Upper lobe of left lung (tissue), 6 donors: Measurements from ENCODE around the gene CDC25B. TPM values are rescaled to one million over a fixed set of nuclear protein-coding genes. Genes with fewer than 3 reads are reported as not detected.

Source experiments
- ATAC-seq, 2 donors: fragments of 200-7000 bp; cut with Tn5 transposase; one replicate each; pipeline ENCODE4 v1.9.1; 2022; ENCODE audit warnings: mild to moderate bottlenecking in 2 of 2, moderate library complexity in 2 of 2; ENCODE audit not compliant: low FRiP score in 2 of 2
- DNase-seq, 2 donors: peaks; one replicate each; pipeline ENCODE4 v3.0.0-alpha.2; 2019 to 2020
- H3K27ac ChIP-seq, 4 donors: fragments of 200-600 bp; sonication (generic); one replicate each; pipeline ENCODE4 v1.5.1; 2016 to 2019
- H3K27me3 ChIP-seq, 4 donors: fragments of 200-600 bp; sonication (generic); one replicate each; pipeline ENCODE4 v1.5.1; 2017 to 2019
- H3K36me3 ChIP-seq, 4 donors: fragments of 200-600 bp; sonication (generic); one replicate each; pipeline ENCODE4 v1.5.1; 2016 to 2019
- H3K4me1 ChIP-seq, 4 donors: fragments of 200-600 bp; sonication (generic); one replicate each; pipeline ENCODE4 v1.5.1; 2018 to 2019
- H3K4me3 ChIP-seq, 4 donors: fragments of 200-600 bp; sonication (generic); one replicate each; pipeline ENCODE4 v1.5.1; 2017 to 2019; ENCODE audit warnings: mild to moderate bottlenecking in 2 of 4, moderate library complexity in 1 of 4
- H3K9me3 ChIP-seq, 4 donors: fragments of 200-600 bp; sonication (generic); one replicate each; pipeline ENCODE4 v1.5.1; 2018 to 2019
- EP300 ChIP-seq, 4 donors: sonication (generic); formaldehyde crosslinking; IDR thresholded peaks; one replicate each; pipeline ENCODE4 v1.5.1; 2017; ENCODE audit warnings: antibody characterized with exemption in 4 of 4, control low read depth in 2 of 4
- POLR2A ChIP-seq, 4 donors: fragments of 450-650 bp; IDR thresholded peaks; one replicate each; pipeline ENCODE4 v1.5.1; 2016 to 2017; ENCODE audit warnings: antibody characterized with exemption in 4 of 4, mild to moderate bottlenecking in 2 of 4
- POLR2AphosphoS5 ChIP-seq, 2 donors: sonication (generic); formaldehyde crosslinking; IDR thresholded peaks; one replicate each; pipeline ENCODE4 v1.5.1; 2017; ENCODE audit warnings: antibody characterized with exemption in 2 of 2
- WGBS, 2 donors: methylation state at CpG; one replicate each; pipeline ENCODE4 v1.1.5; 2017 to 2018; 5-methylcytosine and 5-hydroxymethylcytosine counted together
- total RNA-seq, 6 donors: library from RNA; depleted of rRNA in 4 of 6; stranded (reverse); fragments of >200 nt in 4 of 6; gene quantifications; one replicate each; pipeline versions ENCODE4 v1.1.0 to v1.2.1, GENCODE V29; 2016 to 2021
- TF ChIP-seq, protein P1 (sequence below), 6 experiments: fragments of 450-650 bp in 4 of 6; fragments of 200-600 bp in 2 of 6; sonication (generic) in 2 of 6; IDR thresholded peaks; one replicate each; pipeline ENCODE4 v1.5.1; 2016 to 2019; ENCODE audit warnings: antibody characterized with exemption in 6 of 6
- donor health status: DM: no; HTN: no; CAD: no; lungs with moderate emphysema.
- donor health status: DM: no; HTN: yes; CAD: no; lungs with severe emphysema.

The CDC25B gene
- total RNA-seq, 6 donors from 2014 or later: 45.5 to 151 (median 99.1) TPM

DNA sequence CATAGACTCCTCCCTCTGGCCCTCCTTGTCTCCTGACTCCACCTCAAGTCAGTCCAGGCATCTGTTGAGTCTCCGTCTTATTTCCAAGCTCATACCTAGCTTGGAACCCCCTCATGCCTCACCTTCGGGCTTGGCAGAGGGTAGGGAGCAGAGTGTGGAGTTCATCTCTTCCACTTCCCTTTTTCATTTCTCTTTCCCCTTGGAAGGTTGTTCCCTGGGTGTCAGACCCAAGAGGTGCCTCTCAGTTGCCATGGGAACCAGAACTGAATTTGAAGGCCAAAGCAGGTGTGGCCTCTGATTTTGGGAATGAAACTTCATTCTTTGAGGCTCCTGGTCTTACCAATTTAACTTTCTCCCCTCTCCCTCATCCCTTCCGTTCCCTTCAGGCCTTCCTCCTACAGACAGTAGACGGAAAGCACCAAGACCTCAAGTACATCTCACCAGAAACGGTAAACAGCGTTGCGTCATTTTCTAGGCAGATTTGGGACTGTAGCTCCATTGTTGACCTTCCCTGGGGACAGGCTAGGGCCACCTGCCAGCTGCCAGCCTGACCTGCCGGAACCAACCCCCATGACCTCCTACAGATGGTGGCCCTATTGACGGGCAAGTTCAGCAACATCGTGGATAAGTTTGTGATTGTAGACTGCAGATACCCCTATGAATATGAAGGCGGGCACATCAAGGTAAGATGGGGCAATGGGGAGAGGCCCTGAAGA, 6.6 kb downstream of the CDC25B start:
- ATAC-seq: no peak
- no peak overlapping the region for H3K4me3 ChIP-seq
- TF ChIP-seq POLR2A (IDR thresholded peaks at IDR 0.05) (peak in 1 of 4 donors; percentile 17), EP300 (IDR thresholded peaks at IDR 0.05) (peak in 1 of 4 donors; percentile 74), POLR2AphosphoS5 (IDR thresholded peaks at IDR 0.05) (peak in 1 of 2 donors; percentile 66)
- TF ChIP-seq, protein P1, sequence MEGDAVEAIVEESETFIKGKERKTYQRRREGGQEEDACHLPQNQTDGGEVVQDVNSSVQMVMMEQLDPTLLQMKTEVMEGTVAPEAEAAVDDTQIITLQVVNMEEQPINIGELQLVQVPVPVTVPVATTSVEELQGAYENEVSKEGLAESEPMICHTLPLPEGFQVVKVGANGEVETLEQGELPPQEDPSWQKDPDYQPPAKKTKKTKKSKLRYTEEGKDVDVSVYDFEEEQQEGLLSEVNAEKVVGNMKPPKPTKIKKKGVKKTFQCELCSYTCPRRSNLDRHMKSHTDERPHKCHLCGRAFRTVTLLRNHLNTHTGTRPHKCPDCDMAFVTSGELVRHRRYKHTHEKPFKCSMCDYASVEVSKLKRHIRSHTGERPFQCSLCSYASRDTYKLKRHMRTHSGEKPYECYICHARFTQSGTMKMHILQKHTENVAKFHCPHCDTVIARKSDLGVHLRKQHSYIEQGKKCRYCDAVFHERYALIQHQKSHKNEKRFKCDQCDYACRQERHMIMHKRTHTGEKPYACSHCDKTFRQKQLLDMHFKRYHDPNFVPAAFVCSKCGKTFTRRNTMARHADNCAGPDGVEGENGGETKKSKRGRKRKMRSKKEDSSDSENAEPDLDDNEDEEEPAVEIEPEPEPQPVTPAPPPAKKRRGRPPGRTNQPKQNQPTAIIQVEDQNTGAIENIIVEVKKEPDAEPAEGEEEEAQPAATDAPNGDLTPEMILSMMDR (IDR thresholded peaks at IDR 0.05): no peak
- H3K27me3 ChIP-seq: no peaks in the 10 kb centered on the region
- peak; percentile 24 to 84 for DNase-seq
- peaks cover 4 to 75% (median 68%) of the 10 kb centered on the region in 4 donors for H3K36me3 ChIP-seq
- H3K4me1 ChIP-seq: peaks cover 81 to 100% (median 97%) of the 10 kb centered on the region in 4 donors
- peak overlapping the region; percentile 91 to 98 (median 96) for H3K27ac ChIP-seq
- no peaks in the 10 kb centered on the region for H3K9me3 ChIP-seq
- 62 to 70% methylated on average over 9 to 11 of the region's 11 CpGs for WGBS, 2 donors

DNA sequence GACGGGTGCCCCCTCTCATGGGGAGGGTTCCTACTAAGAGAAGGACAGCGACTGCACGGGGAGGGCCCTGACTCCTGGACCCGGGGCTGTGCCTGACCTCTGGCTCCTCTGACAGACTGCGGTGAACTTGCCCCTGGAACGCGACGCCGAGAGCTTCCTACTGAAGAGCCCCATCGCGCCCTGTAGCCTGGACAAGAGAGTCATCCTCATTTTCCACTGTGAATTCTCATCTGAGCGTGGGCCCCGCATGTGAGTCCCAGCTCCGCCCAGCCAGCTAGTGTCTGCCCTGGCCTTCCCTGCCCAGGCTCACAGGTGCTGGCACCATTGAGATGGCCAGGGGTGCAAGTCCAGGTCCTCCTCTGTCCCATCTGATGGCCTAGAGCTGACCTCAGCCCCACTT, 7.2 kb downstream of the CDC25B start:
- no peak overlapping the region for H3K4me3 ChIP-seq
- H3K27ac ChIP-seq: peak overlapping the region; percentile 91 to 98 (median 96)
- DNase-seq (peak in 1 of 2 donors; percentile 55), ATAC-seq (no peak)
- no peaks in the 10 kb centered on the region for H3K9me3 ChIP-seq
- TF ChIP-seq POLR2AphosphoS5 (IDR thresholded peaks at IDR 0.05) (no peak), POLR2A (IDR thresholded peaks at IDR 0.05) (no peak), EP300 (IDR thresholded peaks at IDR 0.05) (no peak)
- TF ChIP-seq, protein P1 (IDR thresholded peaks at IDR 0.05): no peak
- H3K27me3 ChIP-seq: no peaks in the 10 kb centered on the region
- H3K36me3 ChIP-seq: peaks cover 4 to 74% (median 68%) of the 10 kb centered on the region in 4 donors
- WGBS, 2 donors: 94 to 96% methylated on average over 10 to 14 of the region's 14 CpGs
- H3K4me1 ChIP-seq: peaks cover 84 to 100% (median 96%) of the 10 kb centered on the region in 4 donors

DNA sequence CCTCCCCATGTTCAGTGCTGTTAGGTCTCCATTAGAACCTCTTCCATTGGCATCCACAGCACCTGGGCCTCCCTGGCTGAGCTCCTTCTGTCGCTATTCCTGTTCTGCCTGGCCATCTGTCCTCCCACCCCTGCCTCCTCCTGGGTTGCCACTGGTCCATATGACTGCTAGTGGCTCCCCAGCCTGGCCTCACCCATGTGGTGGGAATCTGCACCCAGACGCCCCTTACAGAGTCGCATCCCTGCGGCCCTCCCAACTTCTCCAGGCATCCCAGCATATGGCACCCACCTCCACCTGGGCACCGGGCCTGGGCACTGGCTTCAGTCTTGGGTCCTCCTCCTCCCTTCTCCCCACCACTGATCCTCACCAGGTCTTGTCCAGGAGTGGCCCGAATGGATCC, 7.7 kb downstream of the CDC25B start:
- Histone ChIP-seq H3K4me3 (no peak overlapping the region), H3K36me3 (peaks cover 4 to 70% (median 65%) of the 10 kb centered on the region in 4 donors), H3K9me3 (no peaks in the 10 kb centered on the region), H3K27ac (peak overlapping the region; percentile 91 to 98 (median 96)), H3K27me3 (no peaks in the 10 kb centered on the region), H3K4me1 (peaks cover 82 to 100% (median 93%) of the 10 kb centered on the region in 4 donors)
- DNase-seq (peak in 1 of 2 donors; percentile 26), ATAC-seq (no peak)
- 78 to 93% methylated on average over 5 to 6 of the region's 6 CpGs for WGBS, 2 donors
- TF ChIP-seq, protein P1 (IDR thresholded peaks at IDR 0.05): no peak
- TF ChIP-seq EP300 (IDR thresholded peaks at IDR 0.05) (no peak), POLR2AphosphoS5 (IDR thresholded peaks at IDR 0.05) (no peak), POLR2A (IDR thresholded peaks at IDR 0.05) (no peak)

DNA sequence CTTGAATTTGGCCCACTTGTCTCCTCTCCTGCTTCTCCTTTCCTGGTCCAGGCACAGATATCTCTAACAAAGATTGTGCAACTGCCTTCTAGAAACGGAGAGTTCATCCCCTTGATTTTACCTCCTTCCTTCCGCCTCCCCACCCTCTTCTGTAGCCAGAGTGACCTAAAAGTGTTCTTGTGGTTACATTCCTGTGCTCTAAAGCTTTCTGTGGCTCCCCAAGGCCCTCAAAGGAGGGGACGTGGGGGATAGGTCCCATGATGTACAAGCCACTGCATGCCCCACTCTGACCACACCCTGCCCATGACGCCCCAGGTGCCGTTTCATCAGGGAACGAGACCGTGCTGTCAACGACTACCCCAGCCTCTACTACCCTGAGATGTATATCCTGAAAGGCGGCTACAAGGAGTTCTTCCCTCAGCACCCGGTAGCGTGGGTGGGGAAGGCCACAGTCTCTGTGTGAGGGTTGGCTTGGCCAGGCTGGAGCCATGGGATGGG, 8.2 kb downstream of the CDC25B start:
- Histone ChIP-seq H3K36me3 (peaks cover 4 to 66% (median 62%) of the 10 kb centered on the region in 4 donors), H3K27me3 (no peaks in the 10 kb centered on the region), H3K9me3 (no peaks in the 10 kb centered on the region)

DNA sequence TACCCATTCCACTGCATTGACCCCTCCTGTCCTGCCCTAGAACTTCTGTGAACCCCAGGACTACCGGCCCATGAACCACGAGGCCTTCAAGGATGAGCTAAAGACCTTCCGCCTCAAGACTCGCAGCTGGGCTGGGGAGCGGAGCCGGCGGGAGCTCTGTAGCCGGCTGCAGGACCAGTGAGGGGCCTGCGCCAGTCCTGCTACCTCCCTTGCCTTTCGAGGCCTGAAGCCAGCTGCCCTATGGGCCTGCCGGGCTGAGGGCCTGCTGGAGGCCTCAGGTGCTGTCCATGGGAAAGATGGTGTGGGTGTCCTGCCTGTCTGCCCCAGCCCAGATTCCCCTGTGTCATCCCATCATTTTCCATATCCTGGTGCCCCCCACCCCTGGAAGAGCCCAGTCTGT, 8.7 kb downstream of the CDC25B start:
- peak overlapping the region; percentile 91 to 98 (median 96) for H3K27ac ChIP-seq
- H3K36me3 ChIP-seq: peaks cover 4 to 62% (median 61%) of the 10 kb centered on the region in 4 donors
- H3K9me3 ChIP-seq: no peaks in the 10 kb centered on the region
- WGBS, 2 donors: 94 to 95% methylated on average over 8 to 9 of the region's 11 CpGs
- DNase-seq: peak in 1 of 2 donors; percentile 62
- no peaks in the 10 kb centered on the region for H3K27me3 ChIP-seq
- TF ChIP-seq POLR2AphosphoS5 (IDR thresholded peaks at IDR 0.05): no peak
- TF ChIP-seq EP300 (IDR thresholded peaks at IDR 0.05): no peak
- TF ChIP-seq, protein P1 (IDR thresholded peaks at IDR 0.05): no peak
- no peak for TF ChIP-seq POLR2A (IDR thresholded peaks at IDR 0.05)
- no peak overlapping the region for H3K4me3 ChIP-seq
- H3K4me1 ChIP-seq: peaks cover 74 to 96% (median 87%) of the 10 kb centered on the region in 4 donors
- no peak for ATAC-seq

More for the DNA sequence above, 8.2 kb downstream of the CDC25B start:
- no peak for ATAC-seq
- DNase-seq: peak in 1 of 2 donors; percentile 70
- peaks cover 77 to 97% (median 89%) of the 10 kb centered on the region in 4 donors for H3K4me1 ChIP-seq
- no peak for TF ChIP-seq POLR2A (IDR thresholded peaks at IDR 0.05)
- TF ChIP-seq EP300 (IDR thresholded peaks at IDR 0.05): peak in 2 of 4 donors; percentile 29 to 63
- peak; percentile 12 to 53 for TF ChIP-seq POLR2AphosphoS5 (IDR thresholded peaks at IDR 0.05)
- H3K27ac ChIP-seq: peak overlapping the region; percentile 91 to 98 (median 96)
- 61 to 62% methylated on average over 3 to 11 of the region's 11 CpGs for WGBS, 2 donors
- no peak overlapping the region for H3K4me3 ChIP-seq
